Upper lobe of left lung (tissue), 4 donors: ENCODE measurements around the gene STAT5B.

Experiments used
- CTCF ChIP-seq, 6 experiments: fragments of 450-650 bp in 4 of 6; fragments of 200-600 bp in 2 of 6; sonication (generic) in 2 of 6; IDR thresholded peaks; one replicate each; pipeline ENCODE4 v1.5.1; 2016 to 2019; ENCODE audit warnings: antibody characterized with exemption in 6 of 6
- POLR2A ChIP-seq, 4 donors: fragments of 450-650 bp; IDR thresholded peaks; one replicate each; pipeline ENCODE4 v1.5.1; 2016 to 2017; ENCODE audit warnings: antibody characterized with exemption in 4 of 4, mild to moderate bottlenecking in 2 of 4
- POLR2AphosphoS5 ChIP-seq, 2 donors: sonication (generic); formaldehyde crosslinking; IDR thresholded peaks; one replicate each; pipeline ENCODE4 v1.5.1; 2017; ENCODE audit warnings: antibody characterized with exemption in 2 of 2

- TF ChIP-seq POLR2A (IDR thresholded peaks at IDR 0.05) (no peak), CTCF (IDR thresholded peaks at IDR 0.05) (no peak), POLR2AphosphoS5 (IDR thresholded peaks at IDR 0.05) (no peak)
Observed at GRCh38 chr17:42279776-42280630, 3.8 kb upstream of the STAT5B start.
